Epithelial cell of proximal tubule (primary cell): ENCODE results near the gene PAK5. TPM values are rescaled to one million over a fixed set of nuclear protein-coding genes. Genes with fewer than 3 reads are reported as not detected.

Experiments used
- DNase-seq: peaks from one replicate; pipeline ENCODE4 v3.0.0-alpha.2; 2011; ENCODE audit warnings: low read depth
- H3K4me3 ChIP-seq: 2 replicates; pipeline ENCODE4 v1.5.1; 2011; ENCODE audit warnings: low read depth, mild to moderate bottlenecking, low read length
- CTCF ChIP-seq: conservative IDR thresholded peaks from 2 replicates; pipeline ENCODE4 v1.5.1; 2012; ENCODE audit warnings: low read depth, mild to moderate bottlenecking, low read length
- total RNA-seq: library from RNA; depleted of rRNA; stranded (reverse); fragments of >200 nt; gene quantifications from 2 replicates; pipeline ENCODE4 v1.2.3, GENCODE V29; 2015

The PAK5 gene
- total RNA-seq, 1 donor from 2014 or later = not detected

GRCh38 chr20:9829835-9830234, 9.0 kb downstream of the PAK5 start:
- TF ChIP-seq CTCF = no peak

GRCh38 chr20:9817654-9818053, 21.2 kb downstream of the PAK5 start:
- DNase-seq = no peak
- TF ChIP-seq CTCF = no peak
- H3K4me3 ChIP-seq = no peak overlapping the region

More at GRCh38 chr20:9829835-9830234, 9.0 kb downstream of the PAK5 start:
- no peak overlapping the region for H3K4me3 ChIP-seq
- DNase-seq = no peak

GRCh38 chr20:9815632-9816031, 23.2 kb downstream of the PAK5 start:
- DNase-seq = no peak
- no peak for TF ChIP-seq CTCF
- H3K4me3 ChIP-seq = no peak overlapping the region

- no peak overlapping the region for H3K4me3 ChIP-seq
- no peak for TF ChIP-seq CTCF
- no peak for DNase-seq
Measured at GRCh38 chr20:9810738-9811137, 28.1 kb downstream of the PAK5 start.

GRCh38 chr20:9809271-9809670, 29.6 kb downstream of the PAK5 start:
- no peak for DNase-seq
- no peak overlapping the region for H3K4me3 ChIP-seq
- no peak for TF ChIP-seq CTCF

- no peak for DNase-seq
- TF ChIP-seq CTCF = no peak
- no peak overlapping the region for H3K4me3 ChIP-seq
Measured at GRCh38 chr20:9808166-9808565, 30.7 kb downstream of the PAK5 start.

GRCh38 chr20:9807136-9807535, 31.7 kb downstream of the PAK5 start:
- H3K4me3 ChIP-seq = no peak overlapping the region
- DNase-seq = no peak
- TF ChIP-seq CTCF = no peak
